HG03196 (cell line): ENCODE results near the gene PTX3.

Source experiments
- ATAC-seq: cut with Tn5 transposase; IDR thresholded peaks from one replicate; pipeline ENCODE4 v1.9.1; 2021; ENCODE audit not compliant: unreplicated experiment

PTX3 gene

GRCh38 chr3:157471064-157471463 is 34.4 kb downstream of the PTX3 start:
- no peak for ATAC-seq

DNA sequence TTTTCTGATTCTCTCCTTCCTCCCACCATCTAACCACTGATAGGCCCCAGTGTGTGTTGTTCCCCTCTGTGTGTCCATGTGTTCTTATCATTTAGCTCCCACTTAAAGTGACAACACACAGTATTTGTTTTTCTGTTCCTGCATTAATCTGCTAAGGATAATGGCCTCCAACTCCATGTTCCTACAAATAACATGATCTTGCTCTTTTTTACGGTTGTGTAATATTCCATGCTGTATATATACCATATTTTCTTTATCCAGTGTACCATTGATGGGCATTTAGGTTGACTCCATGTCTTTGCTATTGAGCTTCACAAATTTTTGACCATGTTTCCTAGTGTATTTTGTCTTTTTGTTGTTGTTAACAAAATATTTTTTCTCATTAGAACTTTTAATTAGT is 36.0 kb downstream of the PTX3 start:
- ATAC-seq: no peak

DNA sequence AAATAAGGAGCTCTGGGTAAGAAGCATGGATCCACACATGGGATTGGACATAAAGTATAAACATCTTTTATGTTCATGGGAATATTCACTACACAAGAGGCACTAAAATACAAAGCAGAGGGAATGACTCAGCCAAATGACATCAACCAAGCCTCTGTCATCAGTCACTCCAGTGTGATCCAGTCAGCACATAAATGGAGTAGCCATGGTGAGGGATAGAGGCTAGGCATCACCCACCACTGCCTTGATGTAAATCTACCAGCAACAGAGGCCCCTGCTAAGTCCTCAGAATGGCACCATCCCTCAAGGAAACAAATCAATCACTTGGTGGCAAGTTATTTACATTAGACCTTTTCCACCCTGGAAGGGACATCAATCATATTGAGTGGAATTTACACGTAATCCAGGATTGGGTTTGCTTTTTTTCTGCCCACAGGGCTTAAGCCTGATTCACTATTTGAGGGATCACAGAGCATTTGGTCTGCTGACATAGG is 39.3 kb downstream of the PTX3 start:
- no peak for ATAC-seq

- no peak for ATAC-seq
Measured at GRCh38 chr3:157477441-157477840, 40.8 kb downstream of the PTX3 start.

DNA sequence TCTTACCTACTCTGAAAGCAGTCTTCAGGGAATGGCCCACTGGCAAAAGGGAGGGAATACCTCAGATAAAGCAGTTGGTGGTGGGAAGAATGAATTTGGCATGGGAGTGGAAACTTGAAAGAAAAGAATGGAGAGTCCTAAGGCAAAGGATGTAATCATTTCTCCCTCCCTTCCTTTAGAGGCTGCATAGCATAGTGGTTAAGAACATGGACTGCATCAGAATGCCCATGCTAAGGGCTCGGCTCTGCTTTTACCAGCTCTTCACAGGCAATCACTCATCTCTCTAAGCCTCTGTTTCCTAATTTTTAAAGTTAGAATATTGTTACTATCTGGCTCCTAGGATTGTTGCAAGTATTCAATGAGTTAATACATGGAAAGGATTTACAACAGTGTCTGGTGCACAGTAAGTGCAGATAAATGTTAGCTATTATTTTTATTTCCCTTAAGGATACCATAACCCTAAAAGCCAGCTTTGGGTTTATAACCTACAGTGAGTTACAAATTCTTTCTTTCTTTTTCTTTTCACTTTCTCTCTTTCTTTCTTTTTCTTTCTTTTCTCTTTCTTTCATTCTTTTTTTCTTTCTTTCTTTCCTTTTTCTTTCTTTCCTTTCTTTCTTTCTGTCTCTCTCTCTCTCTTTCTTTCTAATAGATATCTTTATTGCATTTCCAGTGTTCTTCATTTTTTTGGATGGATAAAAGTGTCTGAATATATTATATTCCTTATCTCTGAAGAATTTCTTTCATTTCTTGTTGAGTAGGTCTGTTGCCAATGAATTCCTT is 43.0 kb downstream of the PTX3 start:
- ATAC-seq: no peak

GRCh38 chr3:157487339-157487738 is 50.7 kb downstream of the PTX3 start:
- ATAC-seq: no peak

DNA sequence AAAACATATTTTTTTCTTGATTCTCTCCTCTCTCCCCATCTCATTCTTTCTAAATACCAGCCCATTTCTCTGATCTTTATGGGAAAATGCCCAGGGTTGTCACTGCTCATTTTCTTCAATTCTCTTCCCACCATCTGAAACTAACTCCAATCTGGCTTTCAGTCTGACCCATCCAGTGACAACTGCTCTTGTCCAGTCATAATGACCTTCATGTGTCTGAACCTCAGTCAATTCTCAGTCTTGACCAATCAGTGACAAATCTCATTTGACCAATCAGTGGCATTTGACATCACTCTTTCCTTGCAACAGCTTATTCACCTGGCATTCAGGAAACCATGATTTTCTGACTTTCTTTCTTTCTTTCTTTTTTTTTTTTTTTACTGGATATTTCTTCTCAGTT is 51.5 kb downstream of the PTX3 start:
- ATAC-seq: no peak

- ATAC-seq: no peak
Measured at GRCh38 chr3:157491136-157491535, 54.5 kb downstream of the PTX3 start.
